ENCODE data around the gene OR11L1.

OR11L1 gene

DNA sequence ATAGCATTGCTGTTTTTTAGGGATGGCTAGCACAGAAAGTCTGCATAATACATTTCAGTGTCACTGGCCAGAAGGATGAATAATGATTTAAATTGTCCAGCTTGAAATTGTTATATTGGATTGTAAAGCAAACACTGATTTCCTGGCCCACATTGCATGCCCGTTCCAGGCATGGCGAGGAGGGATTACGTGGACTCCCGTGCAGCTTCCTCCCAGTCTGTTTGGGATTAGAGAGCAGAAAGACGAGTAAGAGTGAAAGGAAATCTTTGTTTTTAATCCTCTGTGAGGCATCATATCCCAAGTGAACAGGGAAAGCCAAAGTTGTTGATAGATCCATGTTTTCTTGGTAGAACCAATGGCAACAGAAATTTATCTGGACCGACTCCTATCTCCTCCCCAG is 23.7 kb upstream of the OR11L1 start:
- Histone ChIP-seq H3K9me2 (ENCODE audit: low read depth, low read length) (no peaks in the 10 kb centered on the region), H3K4me2 (ENCODE audit: low read length) (no peak overlapping the region), H3K27ac (ENCODE audit: low read depth, low read length, poor library complexity, severe bottlenecking) (no peak overlapping the region), H3K79me2 (ENCODE audit: insufficient read depth, low read length) (no peaks in the 10 kb centered on the region), H3K9ac (ENCODE audit: low read length) (no peak overlapping the region), H2AFZ (ENCODE audit: low read length) (no peak overlapping the region), H3F3A (ENCODE audit: insufficient read depth, low read length) (no peaks in the 10 kb centered on the region), H3K9me3 (ENCODE audit: low read length) (no peaks in the 10 kb centered on the region), H3K36me3 (ENCODE audit: insufficient read depth, low read length) (no peaks in the 10 kb centered on the region), H3K4me3 (ENCODE audit: low read depth, low read length, poor library complexity, severe bottlenecking) (no peak overlapping the region), H3K27me3 (ENCODE audit: insufficient read depth, low read length) (no peaks in the 10 kb centered on the region), H4K20me1 (ENCODE audit: insufficient read depth, low read length) (no peaks in the 10 kb centered on the region), H3K4me1 (ENCODE audit: insufficient read depth, low read length, severe bottlenecking) (no peaks in the 10 kb centered on the region)
- TF ChIP-seq EZH2 (IDR thresholded peaks at IDR 0.05; ENCODE audit: borderline replicate concordance, low read length): no peak
- TF ChIP-seq, protein P1, sequence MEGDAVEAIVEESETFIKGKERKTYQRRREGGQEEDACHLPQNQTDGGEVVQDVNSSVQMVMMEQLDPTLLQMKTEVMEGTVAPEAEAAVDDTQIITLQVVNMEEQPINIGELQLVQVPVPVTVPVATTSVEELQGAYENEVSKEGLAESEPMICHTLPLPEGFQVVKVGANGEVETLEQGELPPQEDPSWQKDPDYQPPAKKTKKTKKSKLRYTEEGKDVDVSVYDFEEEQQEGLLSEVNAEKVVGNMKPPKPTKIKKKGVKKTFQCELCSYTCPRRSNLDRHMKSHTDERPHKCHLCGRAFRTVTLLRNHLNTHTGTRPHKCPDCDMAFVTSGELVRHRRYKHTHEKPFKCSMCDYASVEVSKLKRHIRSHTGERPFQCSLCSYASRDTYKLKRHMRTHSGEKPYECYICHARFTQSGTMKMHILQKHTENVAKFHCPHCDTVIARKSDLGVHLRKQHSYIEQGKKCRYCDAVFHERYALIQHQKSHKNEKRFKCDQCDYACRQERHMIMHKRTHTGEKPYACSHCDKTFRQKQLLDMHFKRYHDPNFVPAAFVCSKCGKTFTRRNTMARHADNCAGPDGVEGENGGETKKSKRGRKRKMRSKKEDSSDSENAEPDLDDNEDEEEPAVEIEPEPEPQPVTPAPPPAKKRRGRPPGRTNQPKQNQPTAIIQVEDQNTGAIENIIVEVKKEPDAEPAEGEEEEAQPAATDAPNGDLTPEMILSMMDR (IDR thresholded peaks at IDR 0.05; ENCODE audit: low read length): no peak

DNA sequence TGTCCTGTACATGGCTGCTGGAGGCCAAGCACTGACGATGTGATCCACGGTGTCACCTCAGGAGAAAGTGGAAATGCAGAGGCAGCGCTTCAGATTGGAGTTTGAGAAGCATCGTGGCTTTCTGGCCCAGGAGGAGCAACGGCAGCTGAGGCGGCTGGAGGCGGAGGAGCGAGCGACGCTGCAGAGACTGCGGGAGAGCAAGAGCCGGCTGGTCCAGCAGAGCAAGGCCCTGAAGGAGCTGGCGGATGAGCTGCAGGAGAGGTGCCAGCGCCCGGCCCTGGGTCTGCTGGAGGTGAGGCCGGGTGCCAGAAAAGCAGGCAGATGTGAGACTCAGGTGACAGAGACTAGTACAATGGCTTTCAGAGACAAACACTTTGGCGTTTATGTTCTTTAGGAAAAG is 22.9 kb upstream of the OR11L1 start:
- Histone ChIP-seq H3K36me3 (ENCODE audit: insufficient read depth, low read length) (no peaks in the 10 kb centered on the region), H3K4me2 (ENCODE audit: low read length) (no peak overlapping the region), H3K27me3 (ENCODE audit: insufficient read depth, low read length) (no peaks in the 10 kb centered on the region), H3K9ac (ENCODE audit: low read length) (no peak overlapping the region), H3K4me1 (ENCODE audit: insufficient read depth, low read length, severe bottlenecking) (no peaks in the 10 kb centered on the region), H3K27ac (ENCODE audit: low read depth, low read length, poor library complexity, severe bottlenecking) (no peak overlapping the region), H3K4me3 (ENCODE audit: low read depth, low read length, poor library complexity, severe bottlenecking) (no peak overlapping the region), H2AFZ (ENCODE audit: low read length) (no peak overlapping the region), H3K9me3 (ENCODE audit: low read length) (no peaks in the 10 kb centered on the region), H3F3A (ENCODE audit: insufficient read depth, low read length) (no peaks in the 10 kb centered on the region), H4K20me1 (ENCODE audit: insufficient read depth, low read length) (no peaks in the 10 kb centered on the region), H3K79me2 (ENCODE audit: insufficient read depth, low read length) (no peaks in the 10 kb centered on the region), H3K9me2 (ENCODE audit: low read depth, low read length) (no peaks in the 10 kb centered on the region)
- TF ChIP-seq, protein P1 (IDR thresholded peaks at IDR 0.05; ENCODE audit: low read length): no peak
- TF ChIP-seq EZH2 (IDR thresholded peaks at IDR 0.05; ENCODE audit: borderline replicate concordance, low read length): no peak

DNA sequence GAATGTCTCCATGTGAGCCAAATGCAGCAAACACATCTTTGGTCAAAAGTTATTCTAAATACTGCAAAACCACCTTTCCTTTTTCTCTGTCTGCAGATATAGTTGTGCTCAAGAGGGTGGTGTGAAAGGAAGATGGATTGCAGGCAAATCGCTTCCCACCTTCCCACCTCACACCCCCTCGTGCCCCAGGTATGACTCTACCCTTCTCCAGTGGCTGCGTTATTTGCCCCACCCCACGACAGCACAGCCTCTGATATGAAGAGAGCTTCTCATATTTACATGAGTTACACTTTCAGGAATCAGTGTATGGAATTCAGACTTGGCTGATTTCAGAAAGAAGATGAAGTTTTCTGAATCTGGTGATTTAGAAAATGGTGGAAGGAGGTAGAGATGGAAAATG is 21.1 kb upstream of the OR11L1 start:
- no peaks in the 10 kb centered on the region for H3K36me3 ChIP-seq (ENCODE audit: insufficient read depth, low read length)
- H3F3A ChIP-seq (ENCODE audit: insufficient read depth, low read length): no peaks in the 10 kb centered on the region
- no peaks in the 10 kb centered on the region for H3K9me2 ChIP-seq (ENCODE audit: low read depth, low read length)
- H4K20me1 ChIP-seq (ENCODE audit: insufficient read depth, low read length): no peaks in the 10 kb centered on the region
- H3K79me2 ChIP-seq (ENCODE audit: insufficient read depth, low read length): no peaks in the 10 kb centered on the region
- H2AFZ ChIP-seq (ENCODE audit: low read length): no peak overlapping the region
- no peaks in the 10 kb centered on the region for H3K4me1 ChIP-seq (ENCODE audit: insufficient read depth, low read length, severe bottlenecking)
- TF ChIP-seq, protein P1 (IDR thresholded peaks at IDR 0.05; ENCODE audit: low read length): no peak
- TF ChIP-seq EZH2 (IDR thresholded peaks at IDR 0.05; ENCODE audit: borderline replicate concordance, low read length): no peak
- no peaks in the 10 kb centered on the region for H3K9me3 ChIP-seq (ENCODE audit: low read length)
- no peak overlapping the region for H3K9ac ChIP-seq (ENCODE audit: low read length)
- H3K4me3 ChIP-seq (ENCODE audit: low read depth, low read length, poor library complexity, severe bottlenecking): no peak overlapping the region
- no peaks in the 10 kb centered on the region for H3K27me3 ChIP-seq (ENCODE audit: insufficient read depth, low read length)
- no peak overlapping the region for H3K4me2 ChIP-seq (ENCODE audit: low read length)
- H3K27ac ChIP-seq (ENCODE audit: low read depth, low read length, poor library complexity, severe bottlenecking): no peak overlapping the region

Measured in OCI-LY1 (cell line).